Mononuclear cell (primary cell): Measurements from ENCODE around the gene UPK3B. TPM values are rescaled to one million over a fixed set of nuclear protein-coding genes. Genes with fewer than 3 reads are reported as not detected.
"Not testable (repeated sequence)": the region's sequence is repeated elsewhere in the genome, so short reads cannot be mapped to it uniquely, and the experiment has no call there.

Source experiments
- H3K27me3 ChIP-seq: 2 replicates; pipeline ENCODE4 v1.6.0; 2011; ENCODE audit warnings: low read length, control low read depth; ENCODE audit not compliant: insufficient read depth
- H3K4me1 ChIP-seq: 2 replicates; pipeline ENCODE4 v1.5.1; 2011; ENCODE audit warnings: mild to moderate bottlenecking, low read length, control low read depth; ENCODE audit not compliant: insufficient read depth
- H3K4me3 ChIP-seq: 2 replicates; pipeline ENCODE4 v1.5.1; 2011; ENCODE audit warnings: mild to moderate bottlenecking, low read length, moderate library complexity
- H3K9me3 ChIP-seq: 2 replicates; pipeline ENCODE4 v1.5.1; 2011; ENCODE audit warnings: low read depth, mild to moderate bottlenecking, control low read depth, low read length
- total RNA-seq: library from RNA; depleted of rRNA; stranded (reverse); fragments of >200 nt; gene quantifications from one replicate; pipeline ENCODE4 v1.2.3, GENCODE V29; 2012

UPK3B gene
- total RNA-seq, 1 donor, result 0.52 TPM

- not testable (repeated sequence) for H3K4me3 ChIP-seq, H3K4me1 ChIP-seq, H3K9me3 ChIP-seq, H3K27me3 ChIP-seq
These were observed 5.8 kb upstream of the UPK3B start for GRCh38 chr7:76504351-76505167.

DNA sequence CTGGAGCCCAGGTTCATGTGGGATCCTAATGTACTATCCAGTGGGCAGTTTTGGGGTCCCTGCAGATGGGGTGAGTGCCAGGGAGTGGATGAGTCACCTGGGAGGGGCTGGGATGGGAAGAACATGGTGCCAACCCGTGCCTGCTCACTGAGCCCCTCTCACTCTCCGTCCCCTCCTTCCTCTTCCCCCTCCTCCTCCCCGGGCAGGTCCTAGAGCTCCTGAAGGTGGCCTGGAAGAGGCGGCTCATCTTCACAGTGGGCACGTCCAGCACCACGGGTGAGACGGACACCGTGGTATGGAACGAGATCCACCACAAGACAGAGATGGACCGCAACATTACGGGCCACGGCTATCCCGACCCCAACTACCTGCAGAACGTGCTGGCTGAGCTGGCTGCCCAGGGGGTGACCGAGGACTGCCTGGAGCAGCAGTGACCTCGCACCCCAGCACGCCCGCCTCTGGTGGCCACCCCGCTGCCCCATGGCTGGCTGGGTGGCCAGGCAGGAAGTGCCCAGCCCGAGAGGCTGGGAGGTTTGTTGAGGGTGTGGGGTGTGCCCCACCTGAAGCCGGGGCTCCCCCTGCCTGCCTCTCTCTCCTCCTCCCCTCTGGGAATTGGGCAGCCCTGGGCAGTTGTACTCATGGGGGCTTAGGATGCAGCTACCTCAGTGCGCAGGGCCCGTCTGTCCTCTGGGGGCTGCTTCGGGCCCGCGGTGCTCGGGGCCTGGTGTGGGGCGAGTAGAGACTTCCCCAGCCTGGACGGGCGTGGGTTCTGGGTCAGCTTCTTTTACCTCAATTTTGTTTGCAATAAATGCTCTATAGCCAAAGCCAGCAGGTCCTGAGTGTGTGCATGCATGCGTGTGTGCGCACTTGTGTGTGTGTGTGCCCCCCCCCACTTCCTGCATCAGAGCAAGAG, 4.9 kb upstream of the UPK3B start:
- Histone ChIP-seq H3K4me3 (no peak overlapping the region), H3K9me3 (no peaks in the 10 kb centered on the region), H3K4me1 (peaks cover 3% of the 10 kb centered on the region), H3K27me3 (no peaks in the 10 kb centered on the region)

- no peaks in the 10 kb centered on the region for H3K27me3 ChIP-seq
- no peaks in the 10 kb centered on the region for H3K9me3 ChIP-seq
- no peak overlapping the region for H3K4me3 ChIP-seq
- peaks cover 3% of the 10 kb centered on the region for H3K4me1 ChIP-seq
These were observed 4.3 kb upstream of the UPK3B start for GRCh38 chr7:76506081-76506440.

GRCh38 chr7:76506643-76507042, 3.7 kb upstream of the UPK3B start:
- H3K9me3 ChIP-seq, H3K4me1 ChIP-seq, H3K27me3 ChIP-seq, H3K4me3 ChIP-seq: not testable (repeated sequence)

DNA sequence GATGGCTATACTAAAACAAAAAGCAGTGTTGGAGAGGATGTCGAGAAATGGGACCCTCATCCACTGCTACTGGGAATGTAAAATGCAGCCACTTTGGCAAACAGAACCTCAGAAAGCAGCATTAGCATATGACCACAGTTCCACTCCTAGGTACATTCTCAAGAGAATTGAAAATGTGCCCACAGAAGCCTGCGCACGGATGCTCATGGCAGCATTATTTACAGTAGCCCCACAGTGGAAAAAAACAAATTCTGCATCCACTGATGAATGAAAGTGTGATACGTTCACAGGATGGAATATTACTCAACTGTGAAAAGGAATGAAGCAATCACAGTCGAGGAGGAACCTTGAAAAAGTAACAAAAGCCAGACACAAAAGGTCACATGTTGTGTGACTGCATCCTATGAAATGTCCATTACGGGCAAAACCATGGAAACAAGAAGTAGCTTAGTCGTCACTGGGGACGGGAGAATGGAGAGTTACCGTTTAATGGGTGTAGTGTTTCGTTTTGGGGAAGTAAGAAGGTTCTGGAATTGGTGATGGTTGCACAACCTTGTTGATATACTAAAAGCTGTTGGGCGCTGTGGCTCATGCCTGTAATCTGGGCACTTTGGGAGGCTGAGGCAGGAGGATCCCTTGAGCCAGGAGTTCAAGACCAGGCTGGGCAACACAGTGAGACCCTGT, 2.5 kb upstream of the UPK3B start:
- H3K4me3 ChIP-seq, result no peak overlapping the region
- no peaks in the 10 kb centered on the region for H3K9me3 ChIP-seq
- H3K27me3 ChIP-seq, result no peaks in the 10 kb centered on the region
- peaks cover 3% of the 10 kb centered on the region for H3K4me1 ChIP-seq

- not testable (repeated sequence) for H3K27me3 ChIP-seq, H3K4me3 ChIP-seq, H3K4me1 ChIP-seq, H3K9me3 ChIP-seq
These were observed 1.0 kb downstream of the UPK3B start for GRCh38 chr7:76511200-76511910.

DNA sequence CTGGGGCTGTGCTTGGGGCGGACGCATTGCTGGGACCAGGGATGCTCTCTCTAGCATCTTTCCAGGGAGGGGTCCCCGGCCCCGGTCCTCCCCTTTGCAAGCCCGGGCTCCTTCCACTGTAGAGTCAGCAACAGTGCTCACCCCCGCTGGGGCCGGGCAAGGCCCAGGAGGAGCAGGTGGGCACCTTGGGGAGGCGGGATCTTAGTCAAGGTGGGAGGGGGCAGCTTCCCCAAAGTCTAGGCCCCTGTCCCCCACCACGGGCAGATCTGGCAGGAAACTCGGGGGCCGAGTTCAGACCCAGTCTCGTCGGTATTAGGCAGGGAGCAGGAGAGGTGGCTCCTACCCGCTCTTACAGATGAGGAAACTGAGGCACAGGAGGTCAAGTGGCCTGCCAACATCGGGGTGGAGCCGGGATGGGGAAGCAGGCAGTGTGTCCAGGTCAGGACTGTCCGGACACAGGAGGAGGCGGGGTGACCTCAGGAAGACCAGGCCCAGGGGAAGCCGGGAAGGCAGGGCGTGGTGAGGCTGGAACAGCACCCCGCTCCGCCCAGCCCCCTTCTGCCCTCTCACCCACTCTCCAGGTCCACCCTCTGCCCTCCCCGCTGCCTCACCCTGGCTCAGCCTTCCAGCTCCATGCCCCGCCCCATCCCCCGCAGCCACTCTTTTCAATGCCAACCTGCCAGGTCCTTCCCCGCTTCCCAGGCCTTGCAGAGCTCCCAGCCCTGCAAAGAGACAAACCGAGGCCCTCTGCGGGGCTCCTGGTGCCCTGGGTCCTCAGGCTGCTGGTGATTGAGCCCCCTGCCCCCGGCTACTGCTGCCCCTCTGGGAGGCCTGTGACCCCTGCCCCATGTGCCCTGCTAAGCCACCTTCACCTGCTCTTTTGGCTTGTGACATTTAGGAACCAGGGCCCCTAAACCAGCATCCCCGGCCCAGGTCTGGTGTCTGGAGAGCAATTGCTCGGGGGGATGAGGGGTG, 1.8 kb downstream of the UPK3B start:
- not testable (repeated sequence) for H3K4me3 ChIP-seq, H3K4me1 ChIP-seq, H3K27me3 ChIP-seq, H3K9me3 ChIP-seq

- Histone ChIP-seq H3K4me3 (no peak overlapping the region), H3K9me3 (no peaks in the 10 kb centered on the region), H3K4me1 (no peaks in the 10 kb centered on the region), H3K27me3 (no peaks in the 10 kb centered on the region)
These were observed 2.8 kb downstream of the UPK3B start for GRCh38 chr7:76512941-76513816.

DNA sequence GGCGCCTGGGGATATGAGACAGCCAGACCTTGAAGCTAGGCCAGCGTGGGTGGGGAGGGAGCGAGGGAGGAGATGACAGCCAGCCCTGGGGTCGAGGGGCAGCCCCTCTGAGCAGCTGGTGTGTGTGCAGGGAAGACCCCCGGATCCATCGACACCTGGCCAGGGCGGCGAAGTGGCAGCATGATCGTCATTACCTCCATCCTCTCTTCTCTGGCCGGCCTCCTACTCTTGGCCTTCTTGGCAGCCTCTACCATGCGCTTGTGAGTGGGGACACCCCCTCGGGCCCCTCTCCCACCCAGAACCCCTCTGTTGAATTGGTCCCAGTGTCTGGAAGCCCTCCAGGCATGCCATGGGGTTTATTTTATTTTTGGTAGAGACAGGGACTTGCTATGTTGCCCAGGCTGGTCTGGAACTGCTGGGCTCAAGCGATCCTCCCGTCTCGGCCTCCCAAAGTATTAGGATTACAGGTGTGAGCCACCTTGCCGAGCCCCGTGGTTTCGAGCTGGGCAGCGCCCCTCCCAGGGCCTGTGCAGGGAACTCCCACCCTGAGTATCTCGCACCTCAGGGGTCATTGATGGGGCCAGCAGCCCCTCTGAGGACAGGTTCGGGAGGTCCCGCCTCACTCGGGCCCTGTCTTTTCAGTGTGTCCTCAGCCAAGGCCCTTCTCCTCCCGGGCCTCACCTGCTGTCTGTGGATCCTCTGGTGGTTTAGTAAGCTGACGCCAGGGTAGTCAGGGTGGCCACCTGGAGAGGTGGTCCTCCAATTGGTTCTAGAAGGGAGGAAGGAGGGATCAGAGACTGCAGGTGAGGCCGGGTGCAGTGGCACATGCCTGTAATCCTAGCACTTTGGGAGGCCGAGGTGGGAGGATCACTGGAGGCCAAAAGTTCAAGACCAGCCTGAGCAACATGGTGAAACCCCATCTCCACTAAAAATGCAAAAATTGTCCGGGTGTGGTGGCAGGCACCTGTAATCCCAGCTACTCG, 3.8 kb downstream of the UPK3B start:
- Histone ChIP-seq H3K9me3 (no peaks in the 10 kb centered on the region), H3K4me3 (no peak overlapping the region), H3K4me1 (no peaks in the 10 kb centered on the region)

DNA sequence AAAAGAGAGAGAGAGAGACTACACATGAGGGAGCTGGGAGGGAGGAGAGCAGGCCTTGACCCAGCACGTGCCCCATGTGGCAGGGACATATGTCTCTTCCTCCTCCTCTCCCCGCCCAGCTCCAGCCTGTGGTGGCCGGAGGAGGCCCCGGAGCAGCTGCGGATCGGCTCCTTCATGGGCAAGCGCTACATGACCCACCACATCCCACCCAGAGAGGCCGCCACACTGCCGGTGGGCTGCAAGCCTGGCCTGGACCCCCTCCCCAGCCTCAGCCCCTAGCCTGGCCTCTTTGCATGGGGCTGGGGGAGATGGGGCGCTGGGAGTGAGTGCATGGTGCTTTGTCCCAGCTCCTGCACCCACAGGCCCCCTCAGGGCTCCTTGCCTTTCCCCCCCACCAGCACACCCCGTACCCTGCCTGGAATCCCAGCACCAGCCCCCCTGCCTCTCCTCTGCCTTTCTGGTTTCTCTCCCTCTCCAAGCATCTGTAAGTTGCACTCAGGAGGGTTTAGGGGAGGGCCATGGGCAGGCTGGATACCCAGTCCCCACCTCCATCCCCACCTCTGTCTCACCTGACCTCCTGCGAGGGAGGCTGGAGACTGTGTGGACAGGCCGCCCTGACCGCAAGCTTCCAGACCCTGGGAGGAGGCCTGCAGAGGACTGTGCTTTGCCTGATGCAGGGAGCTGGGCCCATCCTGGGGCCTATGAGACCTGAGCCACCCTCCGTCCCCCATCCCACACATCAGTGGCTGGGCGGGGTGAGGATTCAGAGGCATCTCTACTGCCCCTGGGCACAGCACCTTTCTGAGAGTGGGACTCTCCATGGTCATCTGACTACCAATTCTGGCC, 4.8 kb downstream of the UPK3B start:
- Histone ChIP-seq H3K4me3 (no peak overlapping the region), H3K4me1 (no peaks in the 10 kb centered on the region), H3K9me3 (no peaks in the 10 kb centered on the region), H3K27me3 (no peaks in the 10 kb centered on the region)

More for the DNA sequence above, 3.8 kb downstream of the UPK3B start:
- H3K27me3 ChIP-seq, result no peaks in the 10 kb centered on the region

- no peaks in the 10 kb centered on the region for H3K27me3 ChIP-seq
- no peaks in the 10 kb centered on the region for H3K9me3 ChIP-seq
- H3K4me1 ChIP-seq, result no peaks in the 10 kb centered on the region
- H3K4me3 ChIP-seq, result no peak overlapping the region
These were observed 5.7 kb downstream of the UPK3B start for GRCh38 chr7:76515999-76516443.
